Measurements from ENCODE around the gene KIRREL3.

DNA sequence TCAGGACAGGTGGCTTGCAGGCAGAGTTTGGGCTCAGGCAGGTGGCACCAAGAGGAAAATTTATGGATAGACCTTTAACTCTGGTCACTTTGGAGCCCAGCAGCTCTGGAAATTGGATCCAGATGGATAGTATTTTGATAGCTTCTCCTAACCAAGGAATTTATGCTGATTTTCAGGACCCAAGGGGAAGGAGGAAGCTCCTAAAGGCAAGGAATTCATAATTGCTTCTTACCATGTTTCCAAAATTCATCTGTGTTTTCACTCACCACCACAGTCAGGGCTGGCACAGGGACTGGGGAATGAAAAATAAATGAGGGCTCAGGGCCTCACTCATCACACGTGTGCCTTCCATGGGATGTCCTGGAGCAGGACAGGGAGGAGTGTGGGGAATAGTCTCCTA, 327.3 kb downstream of the KIRREL3 start:
- no peak for TF ChIP-seq TAF1 (IDR thresholded peaks at IDR 0.05; ENCODE audit: borderline replicate concordance, low read depth, low read length)
- no peak for TF ChIP-seq FOXM1 (IDR thresholded peaks at IDR 0.05; ENCODE audit: low read depth)
- TF ChIP-seq, protein P1, sequence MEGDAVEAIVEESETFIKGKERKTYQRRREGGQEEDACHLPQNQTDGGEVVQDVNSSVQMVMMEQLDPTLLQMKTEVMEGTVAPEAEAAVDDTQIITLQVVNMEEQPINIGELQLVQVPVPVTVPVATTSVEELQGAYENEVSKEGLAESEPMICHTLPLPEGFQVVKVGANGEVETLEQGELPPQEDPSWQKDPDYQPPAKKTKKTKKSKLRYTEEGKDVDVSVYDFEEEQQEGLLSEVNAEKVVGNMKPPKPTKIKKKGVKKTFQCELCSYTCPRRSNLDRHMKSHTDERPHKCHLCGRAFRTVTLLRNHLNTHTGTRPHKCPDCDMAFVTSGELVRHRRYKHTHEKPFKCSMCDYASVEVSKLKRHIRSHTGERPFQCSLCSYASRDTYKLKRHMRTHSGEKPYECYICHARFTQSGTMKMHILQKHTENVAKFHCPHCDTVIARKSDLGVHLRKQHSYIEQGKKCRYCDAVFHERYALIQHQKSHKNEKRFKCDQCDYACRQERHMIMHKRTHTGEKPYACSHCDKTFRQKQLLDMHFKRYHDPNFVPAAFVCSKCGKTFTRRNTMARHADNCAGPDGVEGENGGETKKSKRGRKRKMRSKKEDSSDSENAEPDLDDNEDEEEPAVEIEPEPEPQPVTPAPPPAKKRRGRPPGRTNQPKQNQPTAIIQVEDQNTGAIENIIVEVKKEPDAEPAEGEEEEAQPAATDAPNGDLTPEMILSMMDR (IDR thresholded peaks at IDR 0.05), result no peak
- no peak for TF ChIP-seq RAD21 (IDR thresholded peaks at IDR 0.05; ENCODE audit: low read length)
- no peak for TF ChIP-seq SMC3 (IDR thresholded peaks at IDR 0.05; ENCODE audit: low read depth, low read length)
- TF ChIP-seq RFX5 (IDR thresholded peaks at IDR 0.05; ENCODE audit: low read length), result no peak
- no peak for TF ChIP-seq EP300 (IDR thresholded peaks at IDR 0.05; ENCODE audit: borderline replicate concordance in 1 of 2, low read depth in 1 of 2, low read length in 1 of 2)
- no peak for TF ChIP-seq NFIC (IDR thresholded peaks at IDR 0.05; ENCODE audit: borderline replicate concordance)
- no peak for TF ChIP-seq NRF1 (IDR thresholded peaks at IDR 0.05; ENCODE audit: low read depth, low read length)

All from SK-N-SH (cell line).